Regular cardiac myocyte (primary cell): Measurements from ENCODE around the gene FHL2. TPM values are rescaled to one million over a fixed set of nuclear protein-coding genes. Genes with fewer than 3 reads are reported as not detected.

Experiments used
- total RNA-seq: library from RNA; depleted of rRNA; stranded (reverse); fragments of >200 nt; gene quantifications from 2 replicates; pipeline ENCODE4 v1.2.3, GENCODE V29; 2014

The FHL2 gene, protein sequence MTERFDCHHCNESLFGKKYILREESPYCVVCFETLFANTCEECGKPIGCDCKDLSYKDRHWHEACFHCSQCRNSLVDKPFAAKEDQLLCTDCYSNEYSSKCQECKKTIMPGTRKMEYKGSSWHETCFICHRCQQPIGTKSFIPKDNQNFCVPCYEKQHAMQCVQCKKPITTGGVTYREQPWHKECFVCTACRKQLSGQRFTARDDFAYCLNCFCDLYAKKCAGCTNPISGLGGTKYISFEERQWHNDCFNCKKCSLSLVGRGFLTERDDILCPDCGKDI
- 247 and 287 TPM in 2 replicates for total RNA-seq

DNA sequence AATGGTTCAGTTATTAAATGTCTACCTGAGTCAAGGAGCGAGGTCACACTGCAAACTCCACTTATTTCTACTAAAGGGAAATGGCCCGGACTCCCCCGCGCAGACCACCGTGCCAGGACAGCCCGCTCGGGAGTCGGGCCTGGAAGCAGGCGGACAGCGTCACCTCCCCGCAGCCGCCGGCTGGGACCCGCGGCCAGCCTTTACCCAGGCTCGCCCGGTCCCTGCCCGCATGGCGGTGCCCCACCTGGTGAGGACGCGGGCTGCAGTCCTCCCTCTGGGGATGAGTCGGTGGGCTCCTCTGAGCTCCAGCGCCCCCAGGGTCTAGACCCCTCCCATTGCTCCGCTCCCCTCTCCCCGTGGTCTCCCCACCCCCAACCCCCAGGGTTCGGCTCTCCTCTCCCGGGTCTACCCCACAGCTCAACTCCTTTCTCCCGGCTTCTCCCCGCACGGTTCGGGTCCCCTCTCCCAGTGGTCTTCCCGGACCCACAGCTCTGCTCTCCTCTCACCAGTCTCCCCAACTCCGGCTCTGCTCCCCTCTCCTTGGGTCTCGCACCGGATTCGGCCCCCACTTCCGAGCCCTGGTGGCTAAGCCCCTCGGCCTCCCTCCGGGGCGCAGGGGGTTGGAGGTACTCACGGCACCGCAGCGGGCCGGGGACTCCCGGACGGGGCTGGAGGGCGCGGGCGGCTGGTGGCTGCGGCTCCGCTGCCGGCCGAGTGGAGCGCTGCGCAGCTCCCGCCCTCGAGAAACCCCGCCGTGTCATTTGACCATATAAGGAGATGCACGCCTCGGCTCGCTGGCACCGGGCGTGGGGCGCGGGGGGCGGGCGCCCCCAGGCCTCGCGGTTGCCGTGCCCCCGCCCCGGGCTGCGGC is at the start of gene FHL2:
TSS of gene FHL2 (minus strand) at position 716 of the 871 bp plus-strand sequence. CDS start 12,535 bp downstream, outside the sequence.

DNA sequence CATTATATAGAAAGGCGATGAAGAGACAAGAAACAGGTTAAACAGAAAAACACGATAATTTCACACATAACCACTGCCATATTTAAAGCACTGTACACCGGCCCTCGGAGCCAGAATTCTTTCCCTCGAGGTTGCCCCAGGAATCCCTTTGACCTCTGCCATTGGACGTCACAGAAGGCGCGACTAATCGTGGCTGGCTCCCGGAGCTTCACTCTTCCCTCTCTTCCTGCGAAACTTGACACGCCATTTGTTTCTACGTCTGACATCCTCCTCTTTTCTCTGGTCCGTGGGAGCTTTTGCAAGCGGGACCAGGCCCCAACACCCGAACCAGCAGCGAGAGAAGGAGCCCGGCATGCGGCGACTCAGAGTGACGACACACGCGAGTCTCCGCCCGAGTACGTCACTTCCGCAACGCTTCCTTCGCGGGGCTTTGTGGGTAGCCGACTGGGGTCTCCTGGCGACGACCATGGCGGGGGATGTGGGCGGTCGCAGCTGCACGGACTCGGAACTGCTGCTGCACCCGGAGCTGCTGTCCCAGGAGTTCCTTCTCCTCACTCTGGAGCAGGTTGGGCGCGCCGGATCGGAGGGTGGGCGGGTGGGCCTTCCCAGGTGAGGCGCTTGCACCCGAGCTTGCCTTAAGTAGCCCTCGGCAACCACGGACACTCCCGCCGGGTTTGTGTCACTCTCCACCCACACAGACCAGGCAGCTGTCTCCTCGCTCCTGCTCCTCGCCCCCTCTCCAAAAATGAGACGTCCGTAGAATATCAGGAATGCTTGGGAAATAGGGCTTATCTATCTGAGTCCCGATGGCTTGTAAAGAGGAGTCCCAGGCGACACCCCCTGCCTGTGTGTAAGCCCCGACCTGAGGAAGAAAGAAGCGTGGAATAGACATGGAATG is 61.5 kb downstream of the FHL2 start, which contains the start of gene C2orf49:
TSS of gene C2orf49 (plus strand) at position 419 of the 898 bp plus-strand sequence. CDS start at position 467, 48 bp downstream.

DNA sequence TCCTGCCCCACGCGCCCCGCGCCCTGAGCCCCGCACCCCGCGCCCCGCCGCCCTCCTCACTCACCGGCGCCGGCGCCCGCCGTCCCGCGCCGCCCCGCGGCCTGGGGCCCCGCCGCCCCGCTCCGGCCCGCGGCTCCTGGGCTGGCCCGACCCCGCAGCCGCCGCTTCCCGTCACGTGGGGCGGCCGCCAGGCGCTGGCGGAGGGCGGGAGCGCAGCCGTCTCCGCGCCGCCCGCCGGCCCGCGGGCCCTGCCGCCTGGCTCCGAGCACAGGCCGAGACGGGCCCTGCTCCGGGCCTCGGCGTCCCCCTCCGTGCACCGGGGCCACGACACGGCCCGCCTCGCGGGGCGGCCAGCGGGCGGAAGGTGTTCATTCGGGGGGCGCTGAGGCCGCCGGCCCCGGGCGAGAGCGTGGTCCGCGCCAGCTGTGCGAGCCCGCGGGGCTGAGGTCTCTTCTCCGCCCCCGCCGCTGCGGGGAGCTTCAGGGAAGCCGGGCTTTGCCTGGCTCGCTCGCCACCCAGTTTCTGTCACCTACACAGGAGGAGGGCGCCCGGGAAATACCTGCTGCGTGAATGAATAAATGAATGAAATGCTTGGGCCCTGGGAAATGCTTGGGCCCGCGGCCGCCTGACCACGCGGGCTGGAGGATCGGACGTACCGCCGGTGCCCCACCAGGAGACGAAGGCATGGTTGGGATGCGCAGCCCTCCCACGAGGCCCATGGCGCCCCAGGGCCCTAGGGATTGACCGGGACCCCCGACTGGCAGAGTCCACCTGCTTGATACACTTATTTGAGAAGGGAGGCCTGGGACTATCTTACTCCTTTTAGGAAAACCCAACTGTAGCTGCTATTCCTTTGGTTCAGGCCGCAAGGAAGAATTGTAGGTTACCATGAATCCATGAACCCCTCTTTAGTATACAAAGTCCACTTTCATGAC is 69.0 kb downstream of the FHL2 start, which contains the start of gene TGFBRAP1:
TSS of gene TGFBRAP1 (minus strand) at position 175 of the 935 bp plus-strand sequence. CDS start 21,434 bp downstream, outside the sequence.

Other genes starting within 250 kb of the FHL2 start
- not detected in 2 replicates for gene GPR45, start 157.3 kb downstream of the FHL2 start, total RNA-seq
- gene TGFBRAP1, start 69.3 kb downstream of the FHL2 start, total RNA-seq = 13.6 and 14.4 TPM in 2 replicates
- 18.8 and 30.4 TPM in 2 replicates for gene C2orf49, start 61.5 kb downstream of the FHL2 start, total RNA-seq